ENCODE measurements around the gene ZCWPW2. TPM values are rescaled to one million over a fixed set of nuclear protein-coding genes. Genes with fewer than 3 reads are reported as not detected.

Gene ZCWPW2
- total and polyA plus RNA-seq, 9 of the 15 experiments (the other 6 are each of a cell fraction or from before 2014, with no cell fraction given) = 0.10 to 0.77 (median 0.44) TPM

DNA sequence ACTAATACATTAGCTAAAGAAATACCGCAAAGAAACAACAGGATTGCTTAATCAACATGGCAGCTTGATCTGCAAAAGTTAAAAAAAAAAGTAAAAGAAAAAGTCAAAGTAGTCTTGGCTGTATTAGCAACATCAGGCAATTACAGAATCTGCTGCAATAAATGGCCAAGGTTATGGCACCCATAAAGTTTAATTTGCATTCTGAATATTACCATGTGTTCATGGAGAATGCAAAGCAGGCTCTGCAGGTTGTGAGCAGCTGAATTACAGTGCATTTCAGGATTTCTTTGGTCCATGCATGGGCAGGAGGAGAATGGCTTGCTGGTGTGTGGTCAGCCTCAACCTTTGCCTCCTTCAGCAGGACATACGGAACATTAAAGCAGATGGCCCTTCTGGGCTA lies 199.2 kb downstream of the ZCWPW2 start (continued):
- TF ChIP-seq, protein P1, sequence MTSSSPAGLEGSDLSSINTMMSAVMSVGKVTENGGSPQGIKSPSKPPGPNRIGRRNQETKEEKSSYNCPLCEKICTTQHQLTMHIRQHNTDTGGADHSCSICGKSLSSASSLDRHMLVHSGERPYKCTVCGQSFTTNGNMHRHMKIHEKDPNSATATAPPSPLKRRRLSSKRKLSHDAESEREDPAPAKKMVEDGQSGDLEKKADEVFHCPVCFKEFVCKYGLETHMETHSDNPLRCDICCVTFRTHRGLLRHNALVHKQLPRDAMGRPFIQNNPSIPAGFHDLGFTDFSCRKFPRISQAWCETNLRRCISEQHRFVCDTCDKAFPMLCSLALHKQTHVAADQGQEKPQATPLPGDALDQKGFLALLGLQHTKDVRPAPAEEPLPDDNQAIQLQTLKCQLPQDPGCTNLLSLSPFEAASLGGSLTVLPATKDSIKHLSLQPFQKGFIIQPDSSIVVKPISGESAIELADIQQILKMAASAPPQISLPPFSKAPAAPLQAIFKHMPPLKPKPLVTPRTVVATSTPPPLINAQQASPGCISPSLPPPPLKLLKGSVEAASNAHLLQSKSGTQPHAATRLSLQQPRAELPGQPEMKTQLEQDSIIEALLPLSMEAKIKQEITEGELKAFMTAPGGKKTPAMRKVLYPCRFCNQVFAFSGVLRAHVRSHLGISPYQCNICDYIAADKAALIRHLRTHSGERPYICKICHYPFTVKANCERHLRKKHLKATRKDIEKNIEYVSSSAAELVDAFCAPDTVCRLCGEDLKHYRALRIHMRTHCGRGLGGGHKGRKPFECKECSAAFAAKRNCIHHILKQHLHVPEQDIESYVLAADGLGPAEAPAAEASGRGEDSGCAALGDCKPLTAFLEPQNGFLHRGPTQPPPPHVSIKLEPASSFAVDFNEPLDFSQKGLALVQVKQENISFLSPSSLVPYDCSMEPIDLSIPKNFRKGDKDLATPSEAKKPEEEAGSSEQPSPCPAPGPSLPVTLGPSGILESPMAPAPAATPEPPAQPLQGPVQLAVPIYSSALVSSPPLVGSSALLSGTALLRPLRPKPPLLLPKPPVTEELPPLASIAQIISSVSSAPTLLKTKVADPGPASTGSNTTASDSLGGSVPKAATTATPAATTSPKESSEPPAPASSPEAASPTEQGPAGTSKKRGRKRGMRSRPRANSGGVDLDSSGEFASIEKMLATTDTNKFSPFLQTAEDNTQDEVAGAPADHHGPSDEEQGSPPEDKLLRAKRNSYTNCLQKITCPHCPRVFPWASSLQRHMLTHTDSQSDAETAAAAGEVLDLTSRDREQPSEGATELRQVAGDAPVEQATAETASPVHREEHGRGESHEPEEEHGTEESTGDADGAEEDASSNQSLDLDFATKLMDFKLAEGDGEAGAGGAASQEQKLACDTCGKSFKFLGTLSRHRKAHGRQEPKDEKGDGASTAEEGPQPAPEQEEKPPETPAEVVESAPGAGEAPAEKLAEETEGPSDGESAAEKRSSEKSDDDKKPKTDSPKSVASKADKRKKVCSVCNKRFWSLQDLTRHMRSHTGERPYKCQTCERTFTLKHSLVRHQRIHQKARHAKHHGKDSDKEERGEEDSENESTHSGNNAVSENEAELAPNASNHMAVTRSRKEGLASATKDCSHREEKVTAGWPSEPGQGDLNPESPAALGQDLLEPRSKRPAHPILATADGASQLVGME (CRISPR knock-in tag; IDR thresholded peaks at IDR 0.05) = no peak
- TF ChIP-seq CBX2 (IDR thresholded peaks at IDR 0.05; ENCODE audit: insufficient read depth, low read length, poor library complexity, severe bottlenecking) = no peak

DNA sequence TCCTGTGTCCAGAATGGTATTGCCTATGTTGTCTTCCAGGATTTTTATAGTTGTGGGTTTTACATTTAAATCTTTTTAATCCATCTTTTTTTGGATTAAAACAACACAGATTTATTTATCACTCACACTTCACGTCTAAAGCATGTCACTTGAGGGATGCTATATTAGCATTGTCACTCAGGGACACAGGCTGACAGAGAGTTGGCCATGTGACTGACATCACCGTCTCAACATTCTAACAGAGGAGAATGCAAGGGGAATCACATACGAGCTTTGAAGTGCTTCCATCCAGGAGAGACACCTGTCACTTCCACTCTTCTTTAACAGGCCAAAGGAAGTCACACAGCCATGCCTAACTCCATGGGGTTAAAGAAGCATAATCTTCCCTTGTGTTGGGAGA lies 204.7 kb downstream of the ZCWPW2 start:
- ChIA-PET CTCF (ENCODE audit: low intra/inter-chr PET ratio) (no interaction called here), POLR2A (no interaction called here)
- TF ChIP-seq LEF1 (IDR thresholded peaks at IDR 0.05) (no peak), TEAD1 (CRISPR knock-in tag; IDR thresholded peaks at IDR 0.05) (no peak), POLR3A (IDR thresholded peaks at IDR 0.05; ENCODE audit: borderline replicate concordance, extremely low read depth, insufficient read depth, insufficient read length) (no peak), SRSF9 (IDR thresholded peaks at IDR 0.05; ENCODE audit: borderline replicate concordance, low read depth, low read length) (no peak), SMARCA4 (IDR thresholded peaks at IDR 0.05) (no peak), RFX7 (CRISPR knock-in tag; IDR thresholded peaks at IDR 0.05) (no peak), TGIF2 (CRISPR knock-in tag; IDR thresholded peaks at IDR 0.05) (no peak), ZEB2 (IDR thresholded peaks at IDR 0.05) (no peak), KDM4B (IDR thresholded peaks at IDR 0.05; ENCODE audit: borderline replicate concordance in 2 of 2, low read depth in 1 of 2) (no peak), ZNF695 (CRISPR knock-in tag; IDR thresholded peaks at IDR 0.05) (no peak)
- TF ChIP-seq, protein P2, sequence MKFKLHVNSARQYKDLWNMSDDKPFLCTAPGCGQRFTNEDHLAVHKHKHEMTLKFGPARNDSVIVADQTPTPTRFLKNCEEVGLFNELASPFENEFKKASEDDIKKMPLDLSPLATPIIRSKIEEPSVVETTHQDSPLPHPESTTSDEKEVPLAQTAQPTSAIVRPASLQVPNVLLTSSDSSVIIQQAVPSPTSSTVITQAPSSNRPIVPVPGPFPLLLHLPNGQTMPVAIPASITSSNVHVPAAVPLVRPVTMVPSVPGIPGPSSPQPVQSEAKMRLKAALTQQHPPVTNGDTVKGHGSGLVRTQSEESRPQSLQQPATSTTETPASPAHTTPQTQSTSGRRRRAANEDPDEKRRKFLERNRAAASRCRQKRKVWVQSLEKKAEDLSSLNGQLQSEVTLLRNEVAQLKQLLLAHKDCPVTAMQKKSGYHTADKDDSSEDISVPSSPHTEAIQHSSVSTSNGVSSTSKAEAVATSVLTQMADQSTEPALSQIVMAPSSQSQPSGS (CRISPR knock-in tag; IDR thresholded peaks at IDR 0.05) = no peak
- Histone ChIP-seq H2AFZ (ENCODE audit: low read depth, low read length) (no peak overlapping the region), H3K36me3 (ENCODE audit: control insufficient read depth, insufficient read depth, low read length) (no peaks in the 10 kb centered on the region), H3K27me3 (ENCODE audit: control insufficient read depth in 2 of 2, insufficient read depth in 2 of 2, low read length in 2 of 2) (no peaks in the 10 kb centered on the region), H3K79me2 (ENCODE audit: control insufficient read depth, insufficient read depth, low read length) (no peaks in the 10 kb centered on the region), H3K4me1 (replicated peaks in 1 of 2; ENCODE audit: control insufficient read depth in 2 of 2, insufficient read depth in 2 of 2, low read length in 2 of 2) (no peaks in the 10 kb centered on the region), H3K9ac (ENCODE audit: insufficient read depth in 1 of 2, low read depth in 2 of 2, low read length in 2 of 2) (no peak overlapping the region), H4K20me1 (replicated peaks; ENCODE audit: control insufficient read depth, insufficient read depth, low read length) (no peaks in the 10 kb centered on the region), H3K27ac (ENCODE audit: extremely low read depth, low read depth, low read length) (no peak overlapping the region), H3K9me3 (replicated peaks; ENCODE audit: control insufficient read depth, insufficient read depth, low read depth, low read length) (0 out of 2 replicates have a peak, but pooled peaks cover 3% of the 10 kb centered on the region), H3K9me1 (ENCODE audit: control insufficient read depth, insufficient read depth, low read length) (no peaks in the 10 kb centered on the region), H3K4me2 (ENCODE audit: insufficient read depth, low read length) (no peak overlapping the region), H3K4me3 (no peak overlapping the region)
- 0% methylated on average over 3 of the region's 3 CpGs for WGBS (ENCODE audit: insufficient coverage, low coverage, missing lambda C conversion rate)
- ATAC-seq = no peak
- no peak for DNase-seq (ENCODE audit: extremely low read depth in 1 of 4, low spot score in 3 of 4)
- in situ Hi-C loops (cut with MboI) = no loop called here
- intact Hi-C loops (cut with micrococcal nuclease) = no loop called here
- BruUV-seq (replicated peaks) = no TSS peak
- FAIRE-seq = no peak
